KOPT-K1 (cell line): ENCODE data around the gene BBS1.
A peak's percentile ranks its signal among the peaks of the same experiment; 100 is the strongest.

Experiments used
- H3K27ac ChIP-seq: fragments of 200-600 bp; sonication (generic); 2 replicates; pipeline ENCODE4 v1.5.1; 2016; ENCODE audit warnings: antibody characterized with exemption, mild to moderate bottlenecking, low read depth, low read length; ENCODE audit not compliant: poor library complexity, severe bottlenecking
- H3K36me3 ChIP-seq: fragments of 200-600 bp; sonication (generic); 2 replicates; pipeline ENCODE4 v1.5.1; 2017; ENCODE audit warnings: antibody characterized with exemption, mild to moderate bottlenecking, low read length, moderate library complexity; ENCODE audit not compliant: insufficient read depth
- H3K9me3 ChIP-seq: fragments of 200-600 bp; sonication (generic); 2 replicates; pipeline ENCODE4 v1.5.1; 2017; ENCODE audit warnings: antibody characterized with exemption, low read length, mild to moderate bottlenecking; ENCODE audit not compliant: insufficient read depth, poor library complexity, severe bottlenecking

BBS1 gene

GRCh38 chr11:66491315-66491935 is 19.0 kb upstream of the BBS1 start:
- Histone ChIP-seq H3K9me3 (no peaks in the 10 kb centered on the region), H3K27ac (no peak overlapping the region), H3K36me3 (peaks cover 94% of the 10 kb centered on the region)

DNA sequence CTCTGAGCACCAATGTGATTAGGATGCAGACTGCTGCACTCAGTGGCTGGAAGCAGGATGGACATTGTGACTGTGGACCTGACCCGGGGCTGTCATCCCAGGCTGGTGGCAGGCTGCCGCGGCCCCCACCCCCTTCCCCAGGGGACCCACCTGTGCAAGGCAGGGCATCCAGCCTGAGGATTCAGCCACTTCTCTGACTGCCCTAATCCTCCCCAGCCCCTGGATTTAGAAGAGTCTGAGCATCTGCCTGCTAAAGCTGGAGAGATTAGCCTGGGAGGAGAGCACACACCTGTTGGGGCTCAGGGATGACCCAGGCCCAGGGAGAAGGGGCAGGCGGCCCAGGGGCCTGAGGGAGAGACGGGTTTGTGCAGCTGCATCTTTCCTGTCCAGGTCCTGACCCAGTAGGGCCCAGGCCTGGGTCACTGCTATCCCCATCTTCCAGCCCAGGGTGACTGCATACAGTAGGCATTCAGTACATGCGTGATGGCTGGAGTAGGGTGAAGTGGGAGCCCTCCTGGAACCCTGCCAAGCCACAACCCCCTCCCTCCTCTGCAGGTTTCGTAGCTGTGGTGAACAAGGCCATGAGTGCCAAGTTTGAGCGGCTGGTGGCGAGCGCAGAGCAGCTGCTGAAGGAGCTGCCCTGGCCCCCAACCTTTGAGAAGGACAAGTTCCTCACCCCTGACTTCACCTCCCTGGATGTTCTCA is 18.1 kb upstream of the BBS1 start:
- no peak overlapping the region for H3K27ac ChIP-seq
- H3K9me3 ChIP-seq: no peaks in the 10 kb centered on the region
- peaks cover 94% of the 10 kb centered on the region for H3K36me3 ChIP-seq

DNA sequence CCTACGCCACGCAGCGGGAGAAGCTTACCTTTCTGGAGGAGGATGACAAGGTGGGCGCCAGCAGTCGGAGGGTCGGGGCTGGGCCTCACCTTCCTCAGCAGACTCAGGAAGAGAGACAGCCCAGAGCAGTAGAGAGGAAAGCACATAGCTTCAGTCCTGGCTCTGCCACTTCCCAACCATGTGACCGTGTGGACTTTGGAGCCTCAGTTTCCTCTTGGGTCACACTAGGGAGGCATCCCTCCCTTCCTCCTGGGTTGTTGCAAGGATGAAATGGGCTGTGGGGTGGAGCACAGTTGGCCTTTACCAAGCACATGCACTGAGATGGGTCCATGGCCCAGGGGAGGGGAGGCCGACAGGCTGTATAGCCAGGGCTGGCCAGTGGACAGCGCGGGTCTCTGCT is 17.3 kb upstream of the BBS1 start:
- H3K36me3 ChIP-seq: peaks cover 89% of the 10 kb centered on the region
- no peaks in the 10 kb centered on the region for H3K9me3 ChIP-seq
- H3K27ac ChIP-seq: no peak overlapping the region

DNA sequence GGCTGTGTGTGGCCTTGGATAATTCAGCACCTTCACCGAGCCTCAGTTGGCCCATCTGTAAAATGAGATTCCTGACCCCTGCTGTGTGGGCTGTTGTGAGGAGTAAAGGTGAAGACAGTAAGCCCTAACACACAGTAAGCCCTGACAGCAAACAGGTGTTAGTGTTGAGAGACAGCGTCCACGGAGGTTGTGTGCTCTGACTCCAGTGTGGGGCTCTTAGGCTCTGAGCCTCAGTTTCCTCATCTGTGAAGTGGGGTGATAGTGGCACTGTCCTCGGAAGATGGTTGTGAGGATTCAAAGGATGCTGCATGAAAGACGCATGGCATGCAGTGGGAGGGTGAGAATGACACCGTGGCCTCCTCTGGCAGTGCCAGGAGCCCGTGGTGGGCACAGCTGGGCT is 16.0 kb upstream of the BBS1 start:
- Histone ChIP-seq H3K27ac (no peak overlapping the region), H3K36me3 (peaks cover 89% of the 10 kb centered on the region), H3K9me3 (no peaks in the 10 kb centered on the region)

- Histone ChIP-seq H3K36me3 (peaks cover 89% of the 10 kb centered on the region), H3K9me3 (no peaks in the 10 kb centered on the region), H3K27ac (no peak overlapping the region)
These were observed 15.5 kb upstream of the BBS1 start for GRCh38 chr11:66494935-66495334.

DNA sequence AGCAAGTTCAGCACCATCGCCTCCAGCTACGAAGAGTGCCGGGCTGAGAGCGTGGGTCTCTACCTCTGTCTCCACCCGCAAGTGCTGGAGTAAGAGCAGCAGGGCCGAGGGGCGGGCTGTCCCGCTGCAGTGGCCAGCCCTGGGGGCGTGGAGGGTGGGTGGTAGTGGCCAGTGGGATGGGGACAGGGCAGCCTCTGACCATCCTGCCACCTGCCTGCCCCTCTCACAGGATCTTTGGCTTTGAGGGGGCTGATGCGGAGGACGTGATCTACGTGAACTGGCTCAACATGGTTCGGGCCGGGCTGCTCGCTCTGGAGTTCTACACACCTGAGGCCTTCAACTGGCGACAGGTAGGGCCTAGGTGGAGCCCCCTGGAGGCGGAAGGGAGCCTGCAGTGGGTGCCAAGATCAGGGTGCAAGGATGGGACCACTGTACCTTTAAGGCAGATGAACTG is 15.0 kb upstream of the BBS1 start:
- no peak overlapping the region for H3K27ac ChIP-seq

GRCh38 chr11:66497206-66497605 is 13.2 kb upstream of the BBS1 start:
- Histone ChIP-seq H3K27ac (no peak overlapping the region), H3K36me3 (peaks cover 83% of the 10 kb centered on the region), H3K9me3 (no peaks in the 10 kb centered on the region)

More for the DNA sequence above, 15.0 kb upstream of the BBS1 start:
- Histone ChIP-seq H3K9me3 (no peaks in the 10 kb centered on the region), H3K36me3 (peaks cover 89% of the 10 kb centered on the region)

- no peaks in the 10 kb centered on the region for H3K9me3 ChIP-seq
- H3K36me3 ChIP-seq: peaks cover 76% of the 10 kb centered on the region
- H3K27ac ChIP-seq: no peak overlapping the region
These were observed 11.9 kb upstream of the BBS1 start for GRCh38 chr11:66498506-66498905.

DNA sequence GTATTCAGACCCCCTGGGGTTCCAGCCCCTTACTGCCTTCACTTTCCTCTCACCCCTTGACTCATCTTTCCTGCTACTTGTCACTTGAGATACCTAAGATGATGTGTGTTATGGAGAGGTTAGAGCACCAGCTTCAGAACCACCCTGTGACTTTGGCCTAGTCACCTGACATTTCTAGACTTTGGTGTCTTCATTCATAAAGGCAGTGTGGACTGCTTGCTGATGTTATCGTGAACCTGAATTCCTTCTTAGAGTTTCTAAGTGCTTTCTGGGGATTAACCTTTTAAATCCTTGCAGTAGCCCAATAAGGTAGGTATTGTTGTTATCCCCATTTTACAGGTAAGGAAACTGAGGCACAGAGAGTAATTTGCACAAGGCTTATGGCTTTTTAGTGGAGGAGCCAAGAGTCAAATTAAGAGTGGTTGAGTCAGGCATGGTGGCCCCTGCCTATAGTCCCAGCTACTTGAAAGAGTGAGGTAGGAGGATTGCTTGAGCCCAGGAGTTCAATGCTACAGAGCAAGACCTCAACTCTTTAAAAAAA is 5.1 kb upstream of the BBS1 start:
- Histone ChIP-seq H3K9me3 (no peaks in the 10 kb centered on the region), H3K36me3 (peaks cover 74% of the 10 kb centered on the region), H3K27ac (no peak overlapping the region)

GRCh38 chr11:66509131-66509561 is 1.3 kb upstream of the BBS1 start:
- Histone ChIP-seq H3K9me3 (no peaks in the 10 kb centered on the region), H3K27ac (no peak overlapping the region), H3K36me3 (peaks cover 56% of the 10 kb centered on the region)

DNA sequence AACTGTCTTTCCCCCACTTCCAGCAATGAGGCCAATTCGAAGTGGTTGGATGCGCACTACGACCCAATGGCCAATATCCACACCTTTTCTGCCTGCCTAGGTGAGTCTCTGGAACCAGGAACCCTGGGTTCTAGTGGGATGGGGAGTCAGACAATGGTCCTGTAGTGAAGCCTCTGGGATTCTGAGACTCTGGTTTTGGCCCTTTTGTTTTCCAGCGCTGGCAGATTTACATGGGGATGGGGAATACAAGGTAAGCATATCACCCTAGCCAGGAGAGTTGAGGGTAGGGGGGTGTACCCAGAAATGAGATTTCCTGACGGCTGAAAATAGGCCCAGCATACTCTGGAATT is 530 bp downstream of the BBS1 start:
- Histone ChIP-seq H3K27ac (peak overlapping the region; percentile 21), H3K36me3 (peaks cover 39% of the 10 kb centered on the region)

DNA sequence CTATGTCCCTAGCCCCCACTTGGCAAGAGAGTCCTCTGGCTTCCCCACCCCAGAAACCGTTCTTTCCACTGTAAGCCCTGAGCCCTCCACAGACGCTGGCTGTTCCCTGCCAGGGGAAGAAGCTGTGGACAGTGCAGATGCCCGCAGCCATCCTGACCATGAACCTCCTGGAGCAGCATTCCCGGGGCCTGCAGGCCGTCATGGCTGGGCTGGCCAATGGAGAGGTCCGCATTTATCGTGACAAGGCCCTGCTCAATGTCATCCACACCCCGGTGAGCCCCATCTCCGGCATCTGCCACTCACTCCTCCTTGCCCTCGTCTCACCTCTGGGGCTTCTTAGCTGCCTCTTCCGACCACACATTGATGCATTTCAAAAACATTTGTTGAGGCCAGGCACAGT is 13.2 kb downstream of the BBS1 start:
- Histone ChIP-seq H3K9me3 (no peaks in the 10 kb centered on the region), H3K27ac (no peak overlapping the region), H3K36me3 (peaks cover 28% of the 10 kb centered on the region)

More for the DNA sequence above, 530 bp downstream of the BBS1 start:
- H3K9me3 ChIP-seq: no peaks in the 10 kb centered on the region

DNA sequence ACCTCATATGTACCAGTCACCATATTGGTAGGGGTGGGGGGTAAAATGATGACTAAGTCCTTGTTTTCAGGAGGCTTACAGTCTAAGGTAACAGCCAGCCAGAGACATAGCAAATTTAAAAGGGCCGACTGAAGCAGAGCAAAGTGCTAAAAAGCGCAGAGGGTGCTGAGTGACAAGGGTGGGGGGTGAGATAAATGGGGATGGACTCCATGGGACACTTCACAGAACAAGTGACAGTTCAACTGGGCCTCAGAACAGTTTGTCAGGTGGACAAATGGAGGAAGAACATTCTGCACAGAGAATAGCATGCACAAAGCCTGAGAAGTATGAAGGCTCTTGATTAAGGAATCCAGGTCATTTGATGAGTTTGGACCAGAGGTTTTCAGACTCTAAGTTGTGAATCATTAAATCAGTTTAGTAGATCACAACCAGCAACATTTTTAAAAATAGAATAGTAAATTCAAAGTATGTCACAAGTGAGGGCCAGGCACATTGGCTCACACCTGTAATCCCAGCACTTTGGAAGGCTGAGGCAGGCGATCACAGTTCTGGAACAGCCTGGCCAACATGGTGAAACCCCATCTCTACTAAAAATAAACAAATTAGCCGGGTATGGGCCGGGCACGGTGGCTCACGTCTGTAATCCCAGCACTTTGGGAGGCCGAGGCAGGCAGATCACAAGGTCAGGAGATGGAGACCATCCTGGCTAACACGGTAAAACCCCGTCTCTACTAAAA is 14.0 kb downstream of the BBS1 start:
- H3K27ac ChIP-seq: no peak overlapping the region
- no peaks in the 10 kb centered on the region for H3K9me3 ChIP-seq
- H3K36me3 ChIP-seq: peaks cover 24% of the 10 kb centered on the region

DNA sequence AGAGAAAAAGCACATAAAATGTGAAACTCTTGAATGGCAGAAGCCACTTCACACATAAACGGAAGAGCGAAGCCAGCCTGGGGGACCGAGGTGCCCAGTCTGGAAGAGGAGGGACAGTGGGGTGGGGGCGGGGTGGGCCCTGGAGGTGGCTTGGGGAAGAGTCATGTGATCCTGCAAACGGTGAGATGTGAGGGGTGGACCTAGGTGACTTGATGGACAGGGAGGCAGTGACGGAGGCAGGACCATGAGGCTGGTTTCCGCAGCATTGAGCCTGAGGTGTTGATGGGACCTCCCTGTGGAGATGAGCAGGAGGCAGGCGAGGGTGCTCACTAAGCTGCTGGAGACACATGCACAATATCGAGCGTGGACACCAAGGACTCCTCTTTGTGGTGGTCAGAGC is 18.6 kb downstream of the BBS1 start:
- Histone ChIP-seq H3K9me3 (no peaks in the 10 kb centered on the region), H3K36me3 (no peaks in the 10 kb centered on the region), H3K27ac (no peak overlapping the region)

- H3K36me3 ChIP-seq: no peaks in the 10 kb centered on the region
These were observed 19.2 kb downstream of the BBS1 start for GRCh38 chr11:66529655-66530054.

More at GRCh38 chr11:66529655-66530054, 19.2 kb downstream of the BBS1 start:
- H3K9me3 ChIP-seq: no peaks in the 10 kb centered on the region
- no peak overlapping the region for H3K27ac ChIP-seq
